HEK293 (cell line): ENCODE measurements around the gene TRABD.

Source experiments
- CTCF ChIA-PET: fragments of 350-600 bp; formaldehyde crosslinking; extraction: SDS; loops from one replicate; lab custom pipeline; 2021; ENCODE audit warnings: antibody characterized with exemption; lab: Yijun Ruan, JAX
- POLR2A ChIA-PET: fragments of 300-600 bp; formaldehyde crosslinking; extraction: SDS; loops from one replicate; lab custom pipeline; 2020; ENCODE audit warnings: antibody characterized with exemption, inconsistent platforms; lab: Yijun Ruan, JAX
- H3K27ac ChIP-seq: fragments of 200-500 bp; sonication (Bioruptor generic); 2 replicates; pipeline ENCODE4 v1.5.1; 2014; ENCODE audit warnings: low read depth, low read length, control low read depth, inconsistent platforms; ENCODE audit errors: extremely low read depth
- H3K36me3 ChIP-seq, 2 experiments: fragments of 200-500 bp in 1 of 2; sonication (Bioruptor generic) in 1 of 2; 1 replicate in 1 of 2; 2 replicates in 1 of 2; pipeline ENCODE4 v1.5.1; 2014 to 2017; ENCODE audit warnings: inconsistent platforms in 2 of 2, low read length in 2 of 2; ENCODE audit not compliant: control insufficient read depth in 2 of 2, insufficient read depth in 1 of 2
- H3K4me1 ChIP-seq: fragments of 200-500 bp; sonication (Bioruptor generic); 2 replicates; pipeline ENCODE4 v1.5.1; 2014; ENCODE audit warnings: mild to moderate bottlenecking, low read length, inconsistent platforms; ENCODE audit not compliant: control insufficient read depth, insufficient read depth
- H3K4me3 ChIP-seq: 2 replicates; pipeline ENCODE4 v1.5.1; 2011; ENCODE audit warnings: low read depth, mild to moderate bottlenecking, control low read depth, low read length, moderate library complexity
- H3K9me3 ChIP-seq: fragments of 200-500 bp; sonication (Bioruptor generic); 2 replicates; pipeline ENCODE4 v1.5.1; 2014; ENCODE audit warnings: low read depth, low read length, inconsistent platforms; ENCODE audit not compliant: control insufficient read depth, insufficient read depth
- FEZF1 ChIP-seq: fragments of 450-650 bp; formaldehyde crosslinking; IDR thresholded peaks from 2 replicates; pipeline ENCODE4 v1.5.1; 2016; ENCODE audit warnings: missing biosample characterization, missing genetic modification characterization
- GLIS1 ChIP-seq: fragments of 450-650 bp; formaldehyde crosslinking; IDR thresholded peaks from 2 replicates; pipeline ENCODE4 v1.5.1; 2016; ENCODE audit warnings: missing biosample characterization, missing genetic modification characterization
- HOXA7 ChIP-seq: sonication (generic); formaldehyde crosslinking; IDR thresholded peaks from 2 replicates; pipeline ENCODE4 v1.8.1; 2022; ENCODE audit warnings: missing genetic modification reagents, borderline replicate concordance
- HOXC10 ChIP-seq: sonication (generic); formaldehyde crosslinking; IDR thresholded peaks from 2 replicates; pipeline ENCODE4 v1.8.1; 2023; ENCODE audit warnings: mild to moderate bottlenecking, missing genetic modification reagents
- MEIS1 ChIP-seq: sonication (generic); formaldehyde crosslinking; IDR thresholded peaks from 2 replicates; pipeline ENCODE4 v1.8.1; 2022; ENCODE audit warnings: missing genetic modification reagents, mild to moderate bottlenecking, borderline replicate concordance
- PRDM6 ChIP-seq: fragments of 450-650 bp; formaldehyde crosslinking; IDR thresholded peaks from 2 replicates; pipeline ENCODE4 v1.5.1; 2017; ENCODE audit warnings: missing biosample characterization, missing genetic modification characterization
- SETDB1 ChIP-seq: IDR thresholded peaks from one replicate; pipeline ENCODE4 v1.6.1; 2017; ENCODE audit warnings: mild to moderate bottlenecking, low read length, moderate library complexity, mixed read lengths; ENCODE audit not compliant: insufficient read length
- SP2 ChIP-seq: fragments of 450-650 bp; formaldehyde crosslinking; IDR thresholded peaks from 2 replicates; pipeline ENCODE4 v1.5.1; 2016; ENCODE audit warnings: missing biosample characterization, missing genetic modification characterization
- YY2 ChIP-seq: fragments of 450-650 bp; formaldehyde crosslinking; IDR thresholded peaks from 2 replicates; pipeline ENCODE4 v1.5.1; 2016; ENCODE audit warnings: missing biosample characterization, missing genetic modification characterization
- ZBTB26 ChIP-seq: fragments of 450-650 bp; formaldehyde crosslinking; optimal IDR thresholded peaks from 2 replicates; pipeline ENCODE3; 2016; ENCODE audit warnings: missing biosample characterization, mild to moderate bottlenecking, missing genetic modification characterization
- ZBTB48 ChIP-seq: fragments of 450-650 bp; formaldehyde crosslinking; IDR thresholded peaks from 2 replicates; pipeline ENCODE4 v1.5.1; 2016; ENCODE audit warnings: missing biosample characterization, missing genetic modification characterization
- ZBTB7A ChIP-seq: fragments of 450-650 bp; formaldehyde crosslinking; IDR thresholded peaks from 2 replicates; pipeline ENCODE4 v1.5.1; 2016; ENCODE audit warnings: low read depth, missing biosample characterization, missing genetic modification characterization
- ZFHX2 ChIP-seq: fragments of 450-650 bp; formaldehyde crosslinking; conservative IDR thresholded peaks from 2 replicates; pipeline ENCODE4 v1.5.1; 2016; ENCODE audit warnings: missing biosample characterization, missing genetic modification characterization
- ZNF26 ChIP-seq: fragments of 450-650 bp; formaldehyde crosslinking; IDR thresholded peaks from 2 replicates; pipeline ENCODE4 v1.5.1; 2016; ENCODE audit warnings: missing biosample characterization, missing genetic modification characterization
- ZNF394 ChIP-seq: fragments of 450-650 bp; formaldehyde crosslinking; IDR thresholded peaks from 2 replicates; pipeline ENCODE4 v1.5.1; 2016; ENCODE audit warnings: missing biosample characterization, missing genetic modification characterization, mild to moderate bottlenecking, moderate library complexity, borderline replicate concordance
- ZNF423 ChIP-seq: fragments of 450-650 bp; formaldehyde crosslinking; IDR thresholded peaks from 2 replicates; pipeline ENCODE4 v1.5.1; 2016; ENCODE audit warnings: missing biosample characterization, missing genetic modification characterization
- ZNF677 ChIP-seq: fragments of 450-650 bp; IDR thresholded peaks from 2 replicates; pipeline ENCODE4 v1.5.0; 2018; ENCODE audit warnings: missing biosample characterization, mild to moderate bottlenecking, missing genetic modification characterization, moderate library complexity
- ZSCAN30 ChIP-seq: fragments of 450-650 bp; IDR thresholded peaks from 2 replicates; pipeline ENCODE4 v1.5.1; 2018; ENCODE audit warnings: missing biosample characterization, mild to moderate bottlenecking, missing genetic modification characterization, moderate library complexity

Gene TRABD

GRCh38 chr22:50200461-50201190 lies 14.9 kb downstream of the TRABD start, which contains the start of gene SELENOO (continued):
- TF ChIP-seq ZFHX2, result peak; percentile 57; the same call in 1 of the 2 replicates
- 0 out of 2 replicates have a peak, but pooled peaks have one; percentile 7 for TF ChIP-seq HOXC10 (CRISPR knock-in tag)
- TF ChIP-seq ZSCAN30 (tag by site-specific recombination), result 0 out of 2 replicates have a peak, but pooled peaks have one; percentile 53
- peak; percentile 61; the same call in 1 of the 2 replicates for TF ChIP-seq ZNF423
- peak; percentile 83; the same call in 1 of the 2 replicates for TF ChIP-seq ZBTB7A (tag by site-specific recombination)
- TF ChIP-seq ZNF677 (tag by site-specific recombination), result 0 out of 2 replicates have a peak, but pooled peaks have one; percentile 35
- TF ChIP-seq GLIS1, result peak; percentile 37; the same call in 1 of the 2 replicates
- 0 out of 2 replicates have a peak, but pooled peaks have one; percentile 13 for TF ChIP-seq YY2

GRCh38 chr22:50201191-50202129 lies 15.7 kb downstream of the TRABD start:
- CTCF ChIA-PET, result interaction anchor here (0.5 kb wide), 1 partner anchor 324 kb away, joined by 5 read pairs; the partner anchor contains the start of gene SCO2
- POLR2A ChIA-PET, result interaction anchor here (0.8 to 1.2 kb wide), 2 partner anchors 10 to 11 kb away, joined by 3 to 4 read pairs; no protein-coding TSS in a partner anchor
- no peak for TF ChIP-seq ZNF26 (tag by site-specific recombination)
- TF ChIP-seq SP2, result 0 out of 2 replicates have a peak, but pooled peaks have one; percentile 9
- TF ChIP-seq HOXC10 (CRISPR knock-in tag), result 0 out of 2 replicates have a peak, but pooled peaks have one; percentile 16
- TF ChIP-seq HOXA7 (CRISPR knock-in tag), result 0 out of 2 replicates have a peak, but pooled peaks have one; percentile 46
- no peak for TF ChIP-seq ZBTB26 (tag by site-specific recombination)
- TF ChIP-seq MEIS1, result peak; percentile 42; the same call in 1 of the 2 replicates
- TF ChIP-seq ZFHX2, result peak; percentile 32; the same call in 1 of the 2 replicates
- TF ChIP-seq SETDB1, result peak; percentile 17
- TF ChIP-seq ZNF394 (tag by site-specific recombination), result no peak
- TF ChIP-seq, all 188 proteins: peak for 6
- Histone ChIP-seq H3K4me1 (peaks cover 5% of the 10 kb centered on the region; the same call in 1 of the 2 replicates), H3K4me3 (peak overlapping the region; percentile 68), H3K36me3 (peaks cover 20 to 64% of the 10 kb centered on the region in 2 experiments), H3K9me3 (no peaks in the 10 kb centered on the region), H3K27ac (peak overlapping the region; percentile 89)

DNA sequence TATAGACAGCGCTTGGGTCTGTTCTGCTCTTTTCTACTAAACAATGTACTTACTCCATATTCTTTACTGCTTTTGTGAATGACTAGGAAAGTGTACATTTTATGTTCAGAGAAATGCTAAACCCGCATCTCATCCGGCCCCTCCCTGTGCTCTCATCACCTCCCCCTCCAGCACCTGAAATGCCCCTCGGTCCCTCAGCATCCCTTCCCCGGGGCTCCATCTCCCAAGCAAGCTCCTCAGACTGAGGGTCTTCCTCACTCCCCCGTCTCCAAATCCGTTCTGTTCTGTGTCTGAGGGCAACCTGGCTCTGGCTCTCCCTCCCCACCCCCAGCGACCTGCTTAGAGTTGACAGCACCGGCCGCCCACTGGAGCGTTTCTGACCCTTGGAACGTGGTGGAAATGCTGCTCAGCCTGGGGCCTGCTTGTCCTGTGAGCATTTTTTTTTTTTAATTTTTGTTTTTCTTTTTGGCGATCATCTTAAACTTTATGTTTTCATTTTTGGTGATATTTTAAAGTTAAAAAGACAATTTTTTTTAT lies 16.5 kb downstream of the TRABD start:
- peak overlapping the region; percentile 89; the same call in 1 of the 2 replicates for H3K27ac ChIP-seq

More for the DNA sequence above, 16.5 kb downstream of the TRABD start:
- CTCF ChIA-PET, result interaction anchor here (0.7 kb wide), 1 partner anchor 76 kb away, joined by 4 read pairs; no protein-coding TSS in a partner anchor
- H3K4me1 ChIP-seq, result peaks cover 5% of the 10 kb centered on the region; the same call in 1 of the 2 replicates
- peak overlapping the region; percentile 68 for H3K4me3 ChIP-seq
- peaks cover 20 to 65% of the 10 kb centered on the region in 2 experiments for H3K36me3 ChIP-seq
- TF ChIP-seq ZBTB48 (tag by site-specific recombination) (0 out of 2 replicates have a peak, but pooled peaks have one; percentile 22), FEZF1 (tag by site-specific recombination) (no peak), PRDM6 (tag by site-specific recombination) (no peak)
- H3K9me3 ChIP-seq, result no peaks in the 10 kb centered on the region
- POLR2A ChIA-PET, result interaction anchor here (1.2 kb wide), 1 partner anchor 11 kb away, joined by 4 read pairs; no protein-coding TSS in a partner anchor
